ENCODE measurements around the gene MDK. TPM values are rescaled to one million over a fixed set of nuclear protein-coding genes. Genes with fewer than 3 reads are reported as not detected.
A peak's percentile ranks its signal among the peaks of the same experiment; 100 is the strongest.
"Not testable (repeated sequence)": the region's sequence is repeated elsewhere in the genome, so short reads cannot be mapped to it uniquely, and the experiment has no call there.

MDK gene
- total and polyA plus RNA-seq, 5 donors from 2014 or later = 6.1 TPM; not detected in 4

DNA sequence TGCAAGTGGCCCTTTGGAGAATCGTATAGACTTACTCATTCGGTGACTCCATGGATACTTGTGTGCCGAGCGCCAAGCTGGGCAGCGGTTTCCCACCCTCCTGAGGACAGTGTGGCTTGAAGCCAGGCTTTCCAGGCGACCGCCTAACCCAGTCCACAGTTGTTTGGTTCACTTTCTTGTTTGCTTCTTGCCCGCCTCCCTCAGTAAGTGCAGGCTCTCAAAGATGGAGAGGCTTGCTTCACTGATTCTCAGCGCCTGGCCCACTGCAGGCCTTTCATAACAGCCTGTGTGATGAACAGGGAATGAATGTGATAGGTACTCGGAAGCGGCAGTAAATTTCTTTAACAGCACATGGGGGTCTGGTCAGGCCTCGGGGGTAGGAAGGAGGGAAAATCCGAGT is 11.2 kb upstream of the MDK start:
- Mint-ChIP-seq H3K27me3 (no peaks in the 10 kb centered on the region), H3K9me3 (no peaks in the 10 kb centered on the region), H3K4me1 (peaks cover 0 to 31% (median 12%) of the 10 kb centered on the region in 4 donors), H3K36me3 (peaks cover 18% of the 10 kb centered on the region), H3K4me3 (peak overlapping the region in 1 of 4 donors; percentile 60), H3K27ac (no peak overlapping the region)
- Histone ChIP-seq H3K36me3 (ENCODE audit: control insufficient read depth, insufficient read depth, low read length) (peaks cover 50% of the 10 kb centered on the region), H3K4me3 (ENCODE audit: low read depth, low read length) (no peak overlapping the region), H3K9me3 (ENCODE audit: control insufficient read depth in 2 of 2, low read length in 2 of 2) (no peaks in the 10 kb centered on the region), H3K4me1 (ENCODE audit: control insufficient read depth, insufficient read depth, low read length, poor library complexity, severe bottlenecking) (peaks cover 22% of the 10 kb centered on the region), H3K27me3 (ENCODE audit: control insufficient read depth, insufficient read depth, low read length) (no peaks in the 10 kb centered on the region), H3K27ac (ENCODE audit: insufficient read depth, low read length, poor library complexity, severe bottlenecking) (no peak overlapping the region)
- DNase-seq (no peak), ATAC-seq (ENCODE audit: low read depth in 2 of 2) (no peak)

DNA sequence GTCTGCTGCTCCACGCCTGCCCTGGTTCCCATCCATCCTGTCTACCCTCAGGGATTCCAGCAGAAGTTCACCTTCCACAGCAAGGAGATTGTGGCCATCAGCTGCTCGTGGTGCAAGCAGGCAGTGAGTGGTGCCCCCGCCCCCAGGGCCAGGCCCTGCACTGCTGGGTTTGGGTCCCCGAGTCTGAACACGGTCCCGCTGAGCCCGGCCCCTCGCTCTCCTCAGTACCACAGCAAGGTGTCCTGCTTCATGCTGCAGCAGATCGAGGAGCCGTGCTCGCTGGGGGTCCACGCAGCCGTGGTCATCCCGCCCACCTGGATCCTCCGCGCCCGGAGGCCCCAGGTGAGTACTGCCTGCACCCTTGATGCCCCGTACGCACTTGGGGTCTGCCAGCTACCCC is 10.2 kb upstream of the MDK start:
- ATAC-seq (ENCODE audit: low read depth in 2 of 2); H3K9me3 ChIP-seq (ENCODE audit: control insufficient read depth in 2 of 2, low read length in 2 of 2); H3K27me3 ChIP-seq (ENCODE audit: control insufficient read depth, insufficient read depth, low read length); H3K27ac Mint-ChIP-seq; H3K9me3 Mint-ChIP-seq; H3K4me3 Mint-ChIP-seq; H3K4me3 ChIP-seq (ENCODE audit: low read depth, low read length); H3K27me3 Mint-ChIP-seq; DNase-seq; H3K27ac ChIP-seq (ENCODE audit: insufficient read depth, low read length, poor library complexity, severe bottlenecking): not testable (repeated sequence)
- Histone ChIP-seq H3K4me1 (ENCODE audit: control insufficient read depth, insufficient read depth, low read length, poor library complexity, severe bottlenecking) (peaks cover 13% of the 10 kb centered on the region), H3K36me3 (ENCODE audit: control insufficient read depth, insufficient read depth, low read length) (peaks cover 59% of the 10 kb centered on the region)
- peaks cover 19% of the 10 kb centered on the region for H3K36me3 Mint-ChIP-seq
- H3K4me1 Mint-ChIP-seq = peaks cover 0 to 23% (median 8%) of the 10 kb centered on the region in 4 donors

DNA sequence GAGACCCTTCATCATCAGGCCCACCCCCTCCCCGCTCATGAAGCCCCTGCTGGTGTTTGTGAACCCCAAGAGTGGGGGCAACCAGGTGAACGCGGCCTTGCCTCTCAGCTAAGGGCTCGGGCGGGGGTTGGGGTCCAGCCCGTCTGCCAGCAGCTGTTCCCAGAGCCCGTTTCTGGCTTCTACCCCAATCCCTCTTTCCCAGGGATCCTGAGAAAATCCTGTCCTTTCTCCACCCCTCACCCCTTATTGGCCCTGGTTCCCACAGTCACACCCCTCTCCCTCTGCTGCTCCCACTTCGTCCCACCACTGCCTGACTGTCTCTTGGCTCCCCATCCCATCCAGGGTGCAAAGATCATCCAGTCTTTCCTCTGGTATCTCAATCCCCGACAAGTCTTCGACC is 9.4 kb upstream of the MDK start:
- Histone ChIP-seq H3K4me1 (ENCODE audit: control insufficient read depth, insufficient read depth, low read length, poor library complexity, severe bottlenecking) (peaks cover 5% of the 10 kb centered on the region), H3K4me3 (ENCODE audit: low read depth, low read length) (no peak overlapping the region), H3K9me3 (ENCODE audit: control insufficient read depth in 2 of 2, low read length in 2 of 2) (no peaks in the 10 kb centered on the region), H3K27ac (ENCODE audit: insufficient read depth, low read length, poor library complexity, severe bottlenecking) (no peak overlapping the region), H3K36me3 (ENCODE audit: control insufficient read depth, insufficient read depth, low read length) (peaks cover 65% of the 10 kb centered on the region), H3K27me3 (ENCODE audit: control insufficient read depth, insufficient read depth, low read length) (no peaks in the 10 kb centered on the region)
- no peak for ATAC-seq (ENCODE audit: low read depth in 2 of 2)
- peaks cover 0 to 20% (median 8%) of the 10 kb centered on the region in 4 donors for H3K4me1 Mint-ChIP-seq
- H3K4me3 Mint-ChIP-seq = no peak overlapping the region
- H3K27ac Mint-ChIP-seq = no peak overlapping the region
- DNase-seq = no peak
- no peaks in the 10 kb centered on the region for H3K9me3 Mint-ChIP-seq
- no peaks in the 10 kb centered on the region for H3K27me3 Mint-ChIP-seq
- H3K36me3 Mint-ChIP-seq = peaks cover 23% of the 10 kb centered on the region

DNA sequence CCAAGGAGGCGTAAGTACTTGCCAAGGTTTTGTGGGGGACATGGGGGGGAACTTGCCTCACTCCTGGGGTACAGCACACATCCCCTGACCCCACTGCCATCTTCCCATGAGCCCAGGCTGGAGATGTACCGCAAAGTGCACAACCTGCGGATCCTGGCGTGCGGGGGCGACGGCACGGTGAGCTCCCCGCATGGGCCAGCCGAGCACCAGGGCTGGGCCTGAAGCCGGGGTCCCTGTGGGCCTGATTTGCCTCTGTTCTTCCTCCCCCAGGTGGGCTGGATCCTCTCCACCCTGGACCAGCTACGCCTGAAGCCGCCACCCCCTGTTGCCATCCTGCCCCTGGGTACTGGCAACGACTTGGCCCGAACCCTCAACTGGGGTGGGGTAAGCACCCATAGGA is 9.0 kb upstream of the MDK start:
- not testable (repeated sequence) for H3K27ac ChIP-seq (ENCODE audit: insufficient read depth, low read length, poor library complexity, severe bottlenecking); H3K4me3 ChIP-seq (ENCODE audit: low read depth, low read length); H3K27me3 Mint-ChIP-seq; H3K27me3 ChIP-seq (ENCODE audit: control insufficient read depth, insufficient read depth, low read length); H3K9me3 ChIP-seq (ENCODE audit: control insufficient read depth in 2 of 2, low read length in 2 of 2); ATAC-seq (ENCODE audit: low read depth in 2 of 2); H3K9me3 Mint-ChIP-seq; H3K4me1 ChIP-seq (ENCODE audit: control insufficient read depth, insufficient read depth, low read length, poor library complexity, severe bottlenecking); DNase-seq; H3K27ac Mint-ChIP-seq; H3K4me3 Mint-ChIP-seq
- H3K36me3 ChIP-seq (ENCODE audit: control insufficient read depth, insufficient read depth, low read length) = peaks cover 68% of the 10 kb centered on the region
- Mint-ChIP-seq H3K4me1 (peaks cover 0 to 19% (median 6%) of the 10 kb centered on the region in 4 donors), H3K36me3 (peaks cover 26% of the 10 kb centered on the region)

DNA sequence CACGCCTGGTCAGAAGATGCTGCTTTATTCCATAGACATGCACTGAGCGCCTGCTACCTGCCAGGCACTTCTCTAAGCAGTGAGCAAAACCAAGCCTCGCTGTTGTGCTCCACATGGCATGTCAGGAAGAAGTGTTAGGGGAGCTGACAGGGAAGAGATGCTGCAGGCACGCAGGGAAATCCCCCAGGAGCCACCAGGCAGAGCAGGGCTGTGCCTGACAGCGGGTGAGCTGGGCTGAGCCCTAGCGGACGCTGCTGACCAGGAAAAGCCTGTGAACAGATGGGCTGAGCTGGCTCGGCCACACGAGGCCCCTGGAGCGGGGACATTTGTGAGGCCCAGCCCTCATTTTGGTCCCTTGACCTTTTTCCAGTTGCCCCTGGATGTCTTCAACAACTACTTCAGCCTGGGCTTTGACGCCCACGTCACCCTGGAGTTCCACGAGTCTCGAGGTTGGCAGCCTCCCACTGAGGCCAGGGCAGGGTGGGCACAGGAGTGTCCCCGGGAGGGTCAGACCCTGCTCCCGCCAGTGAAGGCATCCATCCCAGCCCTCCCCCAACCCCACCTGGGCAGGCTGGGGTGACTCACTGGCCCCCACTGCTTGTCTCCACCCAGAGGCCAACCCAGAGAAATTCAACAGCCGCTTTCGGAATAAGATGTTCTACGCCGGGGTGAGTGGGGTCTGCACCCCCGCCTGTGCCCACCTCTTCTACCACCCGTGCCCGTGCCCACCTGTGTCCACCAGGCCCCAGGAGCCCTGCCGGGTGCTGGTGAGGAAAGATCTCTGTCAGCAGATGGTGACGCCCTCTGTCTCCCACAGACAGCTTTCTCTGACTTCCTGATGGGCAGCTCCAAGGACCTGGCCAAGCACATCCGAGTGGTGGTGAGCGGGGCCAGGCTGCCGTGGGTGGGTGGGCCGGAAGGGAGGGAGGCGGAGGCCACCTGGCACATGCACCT is 7.4 kb upstream of the MDK start:
- no peaks in the 10 kb centered on the region for H3K9me3 ChIP-seq (ENCODE audit: control insufficient read depth in 2 of 2, low read length in 2 of 2)
- H3K27ac ChIP-seq (ENCODE audit: insufficient read depth, low read length, poor library complexity, severe bottlenecking) = no peak overlapping the region
- H3K36me3 Mint-ChIP-seq = peaks cover 26% of the 10 kb centered on the region
- no peaks in the 10 kb centered on the region for H3K27me3 Mint-ChIP-seq
- peaks cover 59% of the 10 kb centered on the region for H3K36me3 ChIP-seq (ENCODE audit: control insufficient read depth, insufficient read depth, low read length)
- H3K4me1 ChIP-seq (ENCODE audit: control insufficient read depth, insufficient read depth, low read length, poor library complexity, severe bottlenecking) = no peaks in the 10 kb centered on the region
- no peaks in the 10 kb centered on the region for H3K27me3 ChIP-seq (ENCODE audit: control insufficient read depth, insufficient read depth, low read length)
- H3K4me3 Mint-ChIP-seq = no peak overlapping the region
- DNase-seq = no peak
- no peak overlapping the region for H3K4me3 ChIP-seq (ENCODE audit: low read depth, low read length)
- no peaks in the 10 kb centered on the region for H3K9me3 Mint-ChIP-seq
- H3K27ac Mint-ChIP-seq = no peak overlapping the region
- no peak for ATAC-seq (ENCODE audit: low read depth in 2 of 2)
- peaks cover 0 to 9% (median 2%) of the 10 kb centered on the region in 4 donors for H3K4me1 Mint-ChIP-seq

DNA sequence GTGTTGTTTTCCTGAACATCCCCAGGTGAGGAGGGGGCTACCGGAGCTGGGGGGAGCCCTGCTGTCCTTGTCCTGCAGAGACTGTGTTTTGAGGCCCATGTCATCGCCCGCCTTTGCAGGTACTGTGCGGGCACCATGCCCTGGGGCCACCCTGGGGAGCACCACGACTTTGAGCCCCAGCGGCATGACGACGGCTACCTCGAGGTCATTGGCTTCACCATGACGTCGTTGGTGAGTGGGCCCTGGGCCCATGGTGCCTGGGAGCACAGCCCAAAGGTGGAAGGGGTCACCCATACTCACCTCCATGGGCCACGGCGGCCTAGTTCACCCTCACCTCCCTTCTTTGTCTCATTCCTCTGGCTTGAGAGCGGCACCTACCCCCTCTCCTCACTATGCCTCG is 6.7 kb upstream of the MDK start:
- H3K9me3 Mint-ChIP-seq = no peaks in the 10 kb centered on the region
- DNase-seq (no peak), ATAC-seq (ENCODE audit: low read depth in 2 of 2) (no peak)
- no peak overlapping the region for H3K4me3 Mint-ChIP-seq
- H3K27me3 ChIP-seq (ENCODE audit: control insufficient read depth, insufficient read depth, low read length) = no peaks in the 10 kb centered on the region
- H3K27ac Mint-ChIP-seq = no peak overlapping the region
- no peaks in the 10 kb centered on the region for H3K4me1 ChIP-seq (ENCODE audit: control insufficient read depth, insufficient read depth, low read length, poor library complexity, severe bottlenecking)
- H3K36me3 Mint-ChIP-seq = peaks cover 22% of the 10 kb centered on the region
- no peak overlapping the region for H3K27ac ChIP-seq (ENCODE audit: insufficient read depth, low read length, poor library complexity, severe bottlenecking)
- H3K27me3 Mint-ChIP-seq = no peaks in the 10 kb centered on the region
- H3K9me3 ChIP-seq (ENCODE audit: control insufficient read depth in 2 of 2, low read length in 2 of 2) = no peaks in the 10 kb centered on the region
- H3K36me3 ChIP-seq (ENCODE audit: control insufficient read depth, insufficient read depth, low read length) = peaks cover 61% of the 10 kb centered on the region
- H3K4me1 Mint-ChIP-seq = peaks cover 0 to 7% (median 0%) of the 10 kb centered on the region in 4 donors
- no peak overlapping the region for H3K4me3 ChIP-seq (ENCODE audit: low read depth, low read length)

DNA sequence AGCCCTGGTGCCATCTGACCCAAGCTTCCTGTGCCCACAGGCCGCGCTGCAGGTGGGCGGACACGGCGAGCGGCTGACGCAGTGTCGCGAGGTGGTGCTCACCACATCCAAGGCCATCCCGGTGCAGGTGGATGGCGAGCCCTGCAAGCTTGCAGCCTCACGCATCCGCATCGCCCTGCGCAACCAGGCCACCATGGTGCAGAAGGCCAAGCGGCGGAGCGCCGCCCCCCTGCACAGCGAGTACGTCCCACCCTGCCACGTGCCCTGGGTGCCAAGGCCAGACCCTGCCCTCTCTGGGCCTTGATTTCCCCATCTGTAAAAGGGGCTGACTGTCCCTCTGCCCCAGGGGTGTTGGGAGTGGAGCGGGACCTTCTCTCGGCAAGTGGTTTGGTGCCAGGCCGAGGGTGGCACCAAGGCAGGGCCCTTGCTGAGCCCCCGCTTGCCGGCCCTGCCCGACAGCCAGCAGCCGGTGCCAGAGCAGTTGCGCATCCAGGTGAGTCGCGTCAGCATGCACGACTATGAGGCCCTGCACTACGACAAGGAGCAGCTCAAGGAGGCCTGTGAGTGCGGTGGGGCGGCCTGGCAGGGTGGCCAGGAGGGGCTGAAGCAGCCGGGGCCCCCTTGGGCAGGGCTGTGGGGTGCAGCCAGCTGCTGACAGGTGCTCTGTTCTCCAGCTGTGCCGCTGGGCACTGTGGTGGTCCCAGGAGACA is 5.9 kb upstream of the MDK start:
- H3K27me3 Mint-ChIP-seq = no peaks in the 10 kb centered on the region
- no peak for ATAC-seq (ENCODE audit: low read depth in 2 of 2)
- Histone ChIP-seq H3K9me3 (ENCODE audit: control insufficient read depth in 2 of 2, low read length in 2 of 2) (no peaks in the 10 kb centered on the region), H3K4me3 (ENCODE audit: low read depth, low read length) (no peak overlapping the region), H3K36me3 (ENCODE audit: control insufficient read depth, insufficient read depth, low read length) (peaks cover 53% of the 10 kb centered on the region), H3K27me3 (ENCODE audit: control insufficient read depth, insufficient read depth, low read length) (no peaks in the 10 kb centered on the region), H3K4me1 (ENCODE audit: control insufficient read depth, insufficient read depth, low read length, poor library complexity, severe bottlenecking) (peaks cover 5% of the 10 kb centered on the region), H3K27ac (ENCODE audit: insufficient read depth, low read length, poor library complexity, severe bottlenecking) (no peak overlapping the region)
- no peak overlapping the region for H3K4me3 Mint-ChIP-seq
- peaks cover 0 to 9% (median 0%) of the 10 kb centered on the region in 4 donors for H3K4me1 Mint-ChIP-seq
- no peak for DNase-seq
- H3K27ac Mint-ChIP-seq = no peak overlapping the region
- H3K36me3 Mint-ChIP-seq = peaks cover 18% of the 10 kb centered on the region
- no peaks in the 10 kb centered on the region for H3K9me3 Mint-ChIP-seq

Data from CD4-positive, CD25-positive, alpha-beta regulatory T cell (primary cell).